Body of pancreas (tissue), 4 donors: ENCODE measurements around the gene SLC18B1. TPM values are rescaled to one million over a fixed set of nuclear protein-coding genes. Genes with fewer than 3 reads are reported as not detected.

Experiments
- ATAC-seq: fragments of 150-250 bp; one replicate; pipeline ENCODE4 v1.9.1; 2016
- DNase-seq, 4 donors: peaks; one replicate each; pipeline ENCODE4 v3.0.0-alpha.2; 2019
- H3K27ac ChIP-seq, 4 donors: fragments of 200-600 bp; sonication (generic); 1 replicate in 3 of 4; 2 replicates in 1 of 4; pipeline versions ENCODE4 v1.5.1 to v1.6.1; 2016 to 2019; ENCODE audit warnings: mild to moderate bottlenecking in 1 of 4, mixed read lengths in 1 of 4, moderate library complexity in 1 of 4
- H3K27me3 ChIP-seq, 2 donors: fragments of 200-600 bp; sonication (generic); one replicate each; pipeline ENCODE4 v1.6.0; 2016; ENCODE audit warnings: mild to moderate bottlenecking in 1 of 2
- H3K36me3 ChIP-seq, 2 donors: fragments of 200-600 bp; sonication (generic); replicated peaks in 1 of 2; 2 replicates each; pipeline ENCODE4 v1.5.1; 2016; ENCODE audit warnings: low read depth in 2 of 2; ENCODE audit not compliant: insufficient read depth in 1 of 2
- H3K4me1 ChIP-seq: fragments of 200-600 bp; sonication (generic); one replicate; pipeline ENCODE4 v1.6.0; 2016
- H3K4me3 ChIP-seq, 2 donors: fragments of 200-600 bp; sonication (generic); 1 replicate in 1 of 2; 2 replicates in 1 of 2; pipeline ENCODE4 v1.5.1; 2016 to 2019
- H3K9me3 ChIP-seq, 3 donors: fragments of 200-600 bp; sonication (generic); 1 replicate in 2 of 3; 2 replicates in 1 of 3; pipeline ENCODE4 v1.5.1; 2016
- POLR2A ChIP-seq, 3 donors: fragments of 450-650 bp; IDR thresholded peaks; one replicate each; pipeline ENCODE4 v1.6.1; 2016; ENCODE audit warnings: antibody characterized with exemption in 3 of 3, mild to moderate bottlenecking in 2 of 3
- WGBS, 2 donors: methylation state at CpG; one replicate each; pipeline ENCODE4 v1.1.5; 2017; 5-methylcytosine and 5-hydroxymethylcytosine counted together
- intact Hi-C: fragments of 100-400 bp; cut with DNase I; formaldehyde crosslinking; loops from one replicate; pipeline ENCODE4 v1.15.1; 2023
- total RNA-seq, 2 donors: library from RNA; depleted of rRNA; stranded (reverse); fragments of >200 nt; gene quantifications; one replicate each; pipeline ENCODE4 v1.1.0, GENCODE V29; 2016
- TF ChIP-seq, protein P1 (sequence below), 7 experiments: fragments of 450-650 bp in 4 of 7; fragments of 200-600 bp in 3 of 7; sonication (generic) in 3 of 7; IDR thresholded peaks; one replicate each; pipeline ENCODE4 v1.5.1; 2016 to 2019; ENCODE audit warnings: antibody characterized with exemption in 7 of 7

SLC18B1 gene
- total RNA-seq, 2 donors from 2014 or later: 7.3 to 9.9 TPM

DNA sequence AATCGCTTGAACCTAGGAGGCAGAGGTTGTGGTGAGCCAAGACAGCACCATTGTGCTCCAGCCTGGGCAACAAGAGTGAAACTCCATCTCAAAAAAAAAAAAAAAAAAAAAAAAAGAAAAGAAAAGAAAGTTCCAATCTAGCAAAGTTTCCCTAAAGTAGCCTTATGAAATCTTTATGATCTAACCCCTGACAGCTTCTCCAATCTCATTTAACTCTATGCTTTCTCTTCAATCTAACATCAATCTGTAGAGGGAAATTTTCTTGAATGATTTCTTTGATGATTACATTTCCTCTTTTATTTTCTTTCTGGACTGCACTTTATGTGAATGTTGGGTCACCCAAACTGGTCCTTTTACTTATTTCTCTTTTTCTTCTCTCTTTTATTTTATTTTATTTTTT, 2.2 kb upstream of the SLC18B1 start:
- Histone ChIP-seq H3K27me3 (no peaks in the 10 kb centered on the region), H3K36me3 (no peaks in the 10 kb centered on the region), H3K27ac (no peak overlapping the region), H3K9me3 (no peaks in the 10 kb centered on the region), H3K4me3 (no peak overlapping the region), H3K4me1 (no peaks in the 10 kb centered on the region)
- no peak for DNase-seq
- no peak for TF ChIP-seq POLR2A (IDR thresholded peaks at IDR 0.05)
- TF ChIP-seq, protein P1, sequence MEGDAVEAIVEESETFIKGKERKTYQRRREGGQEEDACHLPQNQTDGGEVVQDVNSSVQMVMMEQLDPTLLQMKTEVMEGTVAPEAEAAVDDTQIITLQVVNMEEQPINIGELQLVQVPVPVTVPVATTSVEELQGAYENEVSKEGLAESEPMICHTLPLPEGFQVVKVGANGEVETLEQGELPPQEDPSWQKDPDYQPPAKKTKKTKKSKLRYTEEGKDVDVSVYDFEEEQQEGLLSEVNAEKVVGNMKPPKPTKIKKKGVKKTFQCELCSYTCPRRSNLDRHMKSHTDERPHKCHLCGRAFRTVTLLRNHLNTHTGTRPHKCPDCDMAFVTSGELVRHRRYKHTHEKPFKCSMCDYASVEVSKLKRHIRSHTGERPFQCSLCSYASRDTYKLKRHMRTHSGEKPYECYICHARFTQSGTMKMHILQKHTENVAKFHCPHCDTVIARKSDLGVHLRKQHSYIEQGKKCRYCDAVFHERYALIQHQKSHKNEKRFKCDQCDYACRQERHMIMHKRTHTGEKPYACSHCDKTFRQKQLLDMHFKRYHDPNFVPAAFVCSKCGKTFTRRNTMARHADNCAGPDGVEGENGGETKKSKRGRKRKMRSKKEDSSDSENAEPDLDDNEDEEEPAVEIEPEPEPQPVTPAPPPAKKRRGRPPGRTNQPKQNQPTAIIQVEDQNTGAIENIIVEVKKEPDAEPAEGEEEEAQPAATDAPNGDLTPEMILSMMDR (IDR thresholded peaks at IDR 0.05): no peak
- no peak for ATAC-seq
- WGBS, 2 donors: 100% methylated on average over 1 of the region's 1 CpG
- intact Hi-C loops: no loop called here

DNA sequence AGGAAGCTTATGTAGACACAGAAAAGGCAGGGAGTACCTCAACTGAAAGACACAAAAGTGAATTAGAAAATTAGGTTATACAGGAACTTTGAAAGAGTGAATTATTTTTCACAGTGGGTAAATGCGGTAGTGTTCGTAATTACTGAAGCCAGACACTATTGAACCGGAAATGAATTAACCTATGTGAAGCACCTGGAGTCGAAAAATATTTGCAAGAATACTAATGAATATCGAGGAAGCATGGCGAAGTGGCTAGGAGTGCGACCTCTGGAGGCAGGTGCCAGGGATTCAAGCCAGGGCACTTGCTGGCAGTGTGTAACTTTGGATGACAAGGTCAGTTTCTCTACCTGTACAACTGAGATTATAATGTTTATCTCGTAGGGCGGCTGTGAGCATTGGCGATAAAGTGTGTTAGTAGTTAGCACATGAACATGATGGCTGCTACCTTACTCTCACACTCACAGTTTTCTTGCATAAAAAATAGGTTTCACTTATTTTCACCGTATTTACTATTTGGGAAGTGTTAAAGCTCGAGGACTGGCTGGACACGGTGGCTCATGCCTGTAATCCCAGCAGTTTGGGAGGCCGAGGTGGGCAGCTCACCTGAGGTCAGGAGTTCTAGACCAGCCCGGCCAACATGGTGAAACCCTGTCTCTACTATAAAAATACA, 567 bp upstream of the SLC18B1 start:
- H3K27me3 ChIP-seq: no peaks in the 10 kb centered on the region
- intact Hi-C loops: no loop called here
- TF ChIP-seq, protein P1 (IDR thresholded peaks at IDR 0.05): peak; percentile 62 to 83 (median 78)
- TF ChIP-seq POLR2A (IDR thresholded peaks at IDR 0.05): peak in 1 of 3 donors; percentile 21
- WGBS, 2 donors: 7 to 9% methylated on average over 15 of the region's 15 CpGs
- ATAC-seq (peak; percentile 98), DNase-seq (peak; percentile 85 to 92 (median 89))
- no peak overlapping the region for H3K27ac ChIP-seq
- no peaks in the 10 kb centered on the region for H3K4me1 ChIP-seq
- peak overlapping the region; percentile 88 to 99 for H3K4me3 ChIP-seq
- H3K9me3 ChIP-seq: no peaks in the 10 kb centered on the region
- H3K36me3 ChIP-seq: no peaks in the 10 kb centered on the region

DNA sequence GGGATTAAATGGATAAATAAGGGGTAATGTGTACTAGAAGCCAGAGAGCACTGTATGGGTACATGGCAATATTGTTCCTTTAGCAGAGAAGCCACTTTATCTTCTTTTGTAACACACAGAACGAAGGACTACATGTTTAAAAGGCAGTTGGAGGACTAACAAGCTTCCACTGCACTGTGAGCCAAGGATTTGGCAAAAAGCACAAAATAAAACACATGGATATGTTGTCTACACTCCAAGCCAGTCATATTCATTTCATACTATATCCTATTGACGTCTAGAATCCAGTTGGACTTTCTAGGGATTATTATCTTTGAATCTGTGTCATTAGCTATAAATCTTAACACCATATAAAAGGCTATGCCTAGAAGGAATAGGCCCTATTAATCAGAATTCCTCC, 3.0 kb downstream of the SLC18B1 start:
- TF ChIP-seq, protein P1 (IDR thresholded peaks at IDR 0.05): no peak
- TF ChIP-seq POLR2A (IDR thresholded peaks at IDR 0.05): no peak

DNA sequence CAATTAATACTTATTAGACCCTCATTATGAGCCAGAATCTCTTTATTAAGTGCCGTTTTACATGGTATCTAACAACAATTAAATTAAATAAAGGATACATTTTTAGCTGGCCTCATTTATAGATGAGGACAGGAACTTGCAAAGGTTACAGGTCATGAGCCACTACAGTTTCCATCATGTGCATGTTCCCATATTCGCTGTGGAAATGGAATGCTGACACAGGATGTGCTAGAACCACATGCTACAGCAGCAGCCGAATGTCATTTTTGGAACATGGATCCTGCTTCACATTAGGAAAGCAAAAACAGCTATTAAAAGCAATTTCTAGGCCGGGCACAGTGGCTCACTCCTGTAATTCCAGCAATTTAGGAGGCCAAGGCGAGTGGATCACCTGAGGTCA, 5.9 kb downstream of the SLC18B1 start:
- H3K27me3 ChIP-seq: no peaks in the 10 kb centered on the region
- no peaks in the 10 kb centered on the region for H3K4me1 ChIP-seq
- no peak overlapping the region for H3K27ac ChIP-seq
- intact Hi-C loops: no loop called here
- no peak overlapping the region for H3K4me3 ChIP-seq
- TF ChIP-seq POLR2A (IDR thresholded peaks at IDR 0.05): no peak
- TF ChIP-seq, protein P1 (IDR thresholded peaks at IDR 0.05): no peak
- ATAC-seq (no peak), DNase-seq (no peak)
- WGBS, 2 donors: 88 to 90% methylated on average over 5 of the region's 5 CpGs
- H3K36me3 ChIP-seq: no peaks in the 10 kb centered on the region
- no peaks in the 10 kb centered on the region for H3K9me3 ChIP-seq

More for the DNA sequence above, 3.0 kb downstream of the SLC18B1 start:
- DNase-seq (no peak), ATAC-seq (no peak)
- no peaks in the 10 kb centered on the region for H3K27me3 ChIP-seq
- 73 to 74% methylated on average over 2 of the region's 2 CpGs for WGBS, 2 donors
- H3K36me3 ChIP-seq: no peaks in the 10 kb centered on the region
- intact Hi-C loops: no loop called here
- no peak overlapping the region for H3K4me3 ChIP-seq
- no peaks in the 10 kb centered on the region for H3K4me1 ChIP-seq
- no peak overlapping the region for H3K27ac ChIP-seq
- no peaks in the 10 kb centered on the region for H3K9me3 ChIP-seq

DNA sequence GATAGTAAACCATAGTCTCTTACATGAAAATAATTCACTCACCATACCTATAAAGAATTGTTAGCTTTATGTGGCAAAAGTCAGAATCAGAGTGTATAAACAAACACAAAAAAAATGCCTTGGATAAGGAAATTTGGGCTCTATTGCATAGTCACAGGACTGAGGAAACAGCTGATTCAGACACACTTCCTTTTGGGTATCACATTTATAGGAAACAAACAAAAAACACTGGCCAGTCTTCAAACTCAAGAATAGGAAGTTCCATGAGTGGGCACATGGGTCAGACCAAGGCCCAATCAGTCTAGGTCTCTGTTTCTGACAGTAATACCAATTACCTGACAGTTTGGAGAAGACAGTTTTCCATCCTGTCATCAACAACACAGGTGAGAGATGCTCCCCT, 8.0 kb downstream of the SLC18B1 start:
- intact Hi-C loops: no loop called here
- ATAC-seq (no peak), DNase-seq (no peak)
- Histone ChIP-seq H3K4me1 (no peaks in the 10 kb centered on the region), H3K27me3 (no peaks in the 10 kb centered on the region), H3K27ac (no peak overlapping the region), H3K36me3 (no peaks in the 10 kb centered on the region), H3K9me3 (no peaks in the 10 kb centered on the region), H3K4me3 (no peak overlapping the region)
- TF ChIP-seq, protein P1 (IDR thresholded peaks at IDR 0.05): no peak
- no peak for TF ChIP-seq POLR2A (IDR thresholded peaks at IDR 0.05)
